GM10248 (cell line): ENCODE data around the gene ETV4.

Experiments used
- CTCF ChIA-PET: fragments of 300-600 bp; sonication (Branson Sonifier 250); formaldehyde crosslinking; extraction: SDS; loops from one replicate; lab custom pipeline; 2021; ENCODE audit warnings: antibody characterized with exemption; lab: Yijun Ruan, JAX
- POLR2A ChIA-PET: fragments of 350-650 bp; sonication (Branson Sonifier 250); formaldehyde crosslinking; extraction: SDS; loops from one replicate; lab custom pipeline; 2020; ENCODE audit warnings: antibody characterized with exemption; lab: Yijun Ruan, JAX
- DNase-seq: peaks from one replicate; pipeline ENCODE4 v3.0.0; 2012; ENCODE audit errors: extremely low spot score
- CTCF ChIP-seq: IDR thresholded peaks from 2 replicates; pipeline ENCODE4 v1.5.1; 2012; ENCODE audit warnings: mild to moderate bottlenecking, low read depth; ENCODE audit errors: extremely low read depth, missing control alignments, control extremely low read depth

ETV4 gene

GRCh38 chr17:43546319-43547188 lies at the start of gene ETV4:
ETV4 (minus strand) TSS chr17:43546340; CDS start chr17:43545617, 723 bp downstream.
- CTCF ChIA-PET, result interaction anchor here (0.7 to 2.4 kb wide), 6 partner anchors 27 to 153 kb away, joined by 3 to 14 read pairs (median 4); partner anchors contain the start of gene DHX8
- DNase-seq, result peak; percentile 98
- POLR2A ChIA-PET, result interaction anchor here (0.5 kb wide), 1 partner anchor 322 kb away, joined by 3 read pairs; no protein-coding TSS in a partner anchor
- no peak for TF ChIP-seq CTCF

GRCh38 chr17:43595466-43595865 lies 49.3 kb upstream of the ETV4 start:
- POLR2A ChIA-PET, result no interaction called here
- TF ChIP-seq CTCF, result no peak

GRCh38 chr17:43591779-43592562 lies 45.8 kb upstream of the ETV4 start:
- ChIA-PET CTCF (interaction anchor here (4.1 kb wide), 1 partner anchor 14 kb away, joined by 30 read pairs; no protein-coding TSS in a partner anchor), POLR2A (no interaction called here)
- TF ChIP-seq CTCF, result no peak
- no peak for DNase-seq

More at GRCh38 chr17:43595466-43595865, 49.3 kb upstream of the ETV4 start:
- DNase-seq, result no peak
- CTCF ChIA-PET, result no interaction called here

GRCh38 chr17:43591001-43591400 lies 44.9 kb upstream of the ETV4 start:
- ChIA-PET CTCF (interaction anchor here (4.1 kb wide), 1 partner anchor 13 kb away, joined by 30 read pairs; no protein-coding TSS in a partner anchor), POLR2A (no interaction called here)
- no peak for DNase-seq
- no peak for TF ChIP-seq CTCF

GRCh38 chr17:43588664-43589435 lies 42.7 kb upstream of the ETV4 start:
- ChIA-PET CTCF (no interaction called here), POLR2A (no interaction called here)
- no peak for TF ChIP-seq CTCF
- DNase-seq, result no peak
